Ishikawa (cell line): Measurements from ENCODE around the gene C1QTNF9B.

Experiments used
- CEBPB ChIP-seq: IDR thresholded peaks from 2 replicates; pipeline ENCODE4 v1.6.1; 2012
- CREB1 ChIP-seq: IDR thresholded peaks from 2 replicates; pipeline ENCODE4 v1.6.1; 2012; ENCODE audit warnings: low read depth
- EGR1 ChIP-seq: IDR thresholded peaks from 2 replicates; pipeline ENCODE4 v1.6.1; 2012
- EP300 ChIP-seq: IDR thresholded peaks from 2 replicates; pipeline ENCODE4 v1.6.1; 2012; ENCODE audit warnings: borderline replicate concordance
- FOXM1 ChIP-seq: IDR thresholded peaks from 2 replicates; pipeline ENCODE4 v1.6.1; 2012; ENCODE audit warnings: low read depth, borderline replicate concordance
- NFIC ChIP-seq: IDR thresholded peaks from 2 replicates; pipeline ENCODE4 v1.6.1; 2012
- RAD21 ChIP-seq: IDR thresholded peaks from 2 replicates; pipeline ENCODE4 v1.6.1; 2012; ENCODE audit warnings: low read depth
- REST ChIP-seq: IDR thresholded peaks from 2 replicates; pipeline ENCODE4 v1.6.1; 2012; ENCODE audit warnings: low read depth, mild to moderate bottlenecking
- TAF1 ChIP-seq: IDR thresholded peaks from 2 replicates; pipeline ENCODE4 v1.6.1; 2012; ENCODE audit warnings: low read depth, mild to moderate bottlenecking
- TCF12 ChIP-seq: IDR thresholded peaks from 2 replicates; pipeline ENCODE4 v1.6.1; 2012; ENCODE audit warnings: low read depth
- TEAD4 ChIP-seq: IDR thresholded peaks from 2 replicates; pipeline ENCODE4 v1.6.1; 2012
- USF1 ChIP-seq: IDR thresholded peaks from 2 replicates; pipeline ENCODE4 v1.6.1; 2012
- YY1 ChIP-seq: IDR thresholded peaks from 2 replicates; pipeline ENCODE4 v1.6.1; 2012; ENCODE audit warnings: low read depth
- ZBTB7A ChIP-seq: IDR thresholded peaks from 2 replicates; pipeline ENCODE4 v1.6.1; 2012; ENCODE audit warnings: low read depth
- TF ChIP-seq, protein P1 (sequence below): IDR thresholded peaks from 2 replicates; pipeline ENCODE4 v1.6.1; 2012

C1QTNF9B gene

GRCh38 chr13:23865906-23866305, 31.4 kb downstream of the C1QTNF9B start:
- TF ChIP-seq USF1 = no peak
- TF ChIP-seq CREB1 = no peak
- TF ChIP-seq EGR1 = no peak
- no peak for TF ChIP-seq ZBTB7A
- no peak for TF ChIP-seq TAF1
- TF ChIP-seq NFIC = no peak
- no peak for TF ChIP-seq EP300
- TF ChIP-seq YY1 = no peak
- no peak for TF ChIP-seq RAD21
- TF ChIP-seq CEBPB = no peak
- TF ChIP-seq TCF12 = no peak
- TF ChIP-seq FOXM1 = no peak
- no peak for TF ChIP-seq REST
- TF ChIP-seq TEAD4 = no peak
- TF ChIP-seq, protein P1, sequence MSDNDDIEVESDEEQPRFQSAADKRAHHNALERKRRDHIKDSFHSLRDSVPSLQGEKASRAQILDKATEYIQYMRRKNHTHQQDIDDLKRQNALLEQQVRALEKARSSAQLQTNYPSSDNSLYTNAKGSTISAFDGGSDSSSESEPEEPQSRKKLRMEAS = no peak

- TF ChIP-seq TEAD4 = no peak
- no peak for TF ChIP-seq FOXM1
- TF ChIP-seq TCF12 = no peak
- TF ChIP-seq RAD21 = no peak
- no peak for TF ChIP-seq USF1
- no peak for TF ChIP-seq EGR1
- TF ChIP-seq, protein P1 = no peak
- no peak for TF ChIP-seq CREB1
- TF ChIP-seq ZBTB7A = no peak
Measured at GRCh38 chr13:23865026-23865425, 32.3 kb downstream of the C1QTNF9B start.

- TF ChIP-seq, protein P1 = no peak
- no peak for TF ChIP-seq EP300
Measured at GRCh38 chr13:23861310-23861709, 36.0 kb downstream of the C1QTNF9B start.

DNA sequence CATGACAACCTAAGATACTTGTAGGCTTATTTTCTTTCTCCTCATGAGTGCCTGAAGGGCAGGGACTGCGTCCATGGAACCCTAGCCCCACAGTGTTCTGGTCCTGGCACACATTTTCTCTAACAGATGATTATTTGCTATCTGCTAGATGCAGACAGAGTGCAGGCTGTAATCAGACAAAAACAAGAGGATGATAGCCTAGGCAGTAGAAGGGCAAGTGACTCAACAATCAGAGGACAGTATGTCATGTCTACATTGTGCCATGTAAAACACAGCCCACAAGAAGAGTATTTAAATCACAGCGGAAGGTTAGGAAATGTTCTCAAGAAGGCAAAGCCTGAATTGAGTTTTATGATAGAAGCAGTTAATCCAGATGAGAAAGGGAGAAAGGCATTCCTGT, 37.4 kb downstream of the C1QTNF9B start:
- no peak for TF ChIP-seq USF1
- no peak for TF ChIP-seq CREB1
- TF ChIP-seq TCF12 = no peak
- no peak for TF ChIP-seq REST
- no peak for TF ChIP-seq TAF1
- TF ChIP-seq EGR1 = no peak
- no peak for TF ChIP-seq CEBPB
- no peak for TF ChIP-seq NFIC

GRCh38 chr13:23859455-23859854, 37.8 kb downstream of the C1QTNF9B start:
- no peak for TF ChIP-seq TAF1
- no peak for TF ChIP-seq TEAD4
- TF ChIP-seq, protein P1 = no peak
- no peak for TF ChIP-seq CREB1
- TF ChIP-seq CEBPB = no peak
- TF ChIP-seq NFIC = no peak
- TF ChIP-seq TCF12 = no peak

DNA sequence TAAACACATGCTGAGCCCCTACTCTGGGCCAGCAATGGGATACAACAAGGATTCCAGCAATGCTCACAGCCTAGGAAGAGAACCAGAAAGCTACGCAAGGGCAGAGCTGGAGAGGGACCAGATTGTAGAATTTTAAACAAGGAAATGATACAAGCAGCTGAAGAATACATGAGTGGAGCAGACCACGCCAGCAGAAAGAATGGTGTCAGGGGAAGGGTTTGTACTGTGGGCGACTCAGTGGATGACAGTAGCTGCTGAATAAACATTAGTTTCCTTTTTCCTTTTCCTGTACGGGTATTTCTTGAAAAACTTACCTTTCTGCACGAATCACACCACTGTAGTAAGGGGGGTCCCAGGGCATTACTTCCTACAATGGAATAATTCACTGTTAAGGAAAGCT, 38.8 kb downstream of the C1QTNF9B start:
- TF ChIP-seq ZBTB7A = no peak
- TF ChIP-seq YY1 = no peak
- TF ChIP-seq FOXM1 = no peak
- TF ChIP-seq USF1 = no peak
- TF ChIP-seq REST = no peak
- no peak for TF ChIP-seq TEAD4
- TF ChIP-seq RAD21 = no peak
- no peak for TF ChIP-seq TAF1
- TF ChIP-seq CEBPB = no peak
- no peak for TF ChIP-seq EP300
